SK-N-MC (cell line): ENCODE results near the gene ZMIZ1.

Source experiments
- DNase-seq: peaks from one replicate; pipeline ENCODE4 v3.0.0-alpha.2; 2011; ENCODE audit warnings: low read depth, low spot score
- H3K27ac ChIP-seq: fragments of 200-600 bp; sonication (generic); 2 replicates; pipeline ENCODE4 v1.5.1; 2016; ENCODE audit warnings: mixed run types
- H3K36me3 ChIP-seq: fragments of 200-600 bp; sonication (generic); 2 replicates; pipeline ENCODE4 v1.6.1; 2017; ENCODE audit warnings: antibody characterized with exemption, low read length, mixed read lengths; ENCODE audit not compliant: insufficient read depth
- H3K4me3 ChIP-seq: fragments of 200-600 bp; sonication (generic); 2 replicates; pipeline ENCODE4 v1.5.1; 2016
- H3K9ac ChIP-seq: fragments of 200-600 bp; sonication (generic); 2 replicates; pipeline ENCODE4 v1.8.0; 2017; ENCODE audit warnings: mixed run types, mixed read lengths; ENCODE audit not compliant: insufficient read length
- H3K9me3 ChIP-seq: fragments of 200-600 bp; sonication (generic); 2 replicates; pipeline ENCODE4 v1.6.1; 2017; ENCODE audit warnings: low read depth, mild to moderate bottlenecking, antibody characterized with exemption, low read length, moderate library complexity, mixed read lengths
- EZH2 ChIP-seq: fragments of 200-600 bp; sonication (generic); IDR thresholded peaks from one replicate; pipeline ENCODE4 v1.6.1; 2017; ENCODE audit warnings: antibody characterized with exemption
- FOXP2 ChIP-seq: optimal IDR thresholded peaks from 2 replicates; pipeline ENCODE3; 2011; ENCODE audit warnings: mild to moderate bottlenecking, moderate library complexity; ENCODE audit not compliant: insufficient read depth; ENCODE audit errors: extremely low read length, control extremely low read depth
- POLR2AphosphoS5 ChIP-seq: IDR thresholded peaks from 2 replicates; pipeline ENCODE4 v1.6.1; 2012; ENCODE audit warnings: mild to moderate bottlenecking, low read depth, low read length, borderline replicate concordance

Gene ZMIZ1

GRCh38 chr10:79144351-79145173 is 75.8 kb downstream of the ZMIZ1 start:
- no peak overlapping the region for H3K4me3 ChIP-seq
- TF ChIP-seq EZH2 = no peak
- no peak for TF ChIP-seq POLR2AphosphoS5
- TF ChIP-seq FOXP2 = no peak
- H3K9ac ChIP-seq = no peak overlapping the region
- no peak for DNase-seq
- no peaks in the 10 kb centered on the region for H3K9me3 ChIP-seq
- no peaks in the 10 kb centered on the region for H3K36me3 ChIP-seq
- no peak overlapping the region for H3K27ac ChIP-seq

GRCh38 chr10:79145174-79145483 is 76.4 kb downstream of the ZMIZ1 start:
- no peak for DNase-seq
- Histone ChIP-seq H3K9me3 (no peaks in the 10 kb centered on the region), H3K9ac (no peak overlapping the region), H3K4me3 (no peak overlapping the region), H3K27ac (no peak overlapping the region), H3K36me3 (no peaks in the 10 kb centered on the region)
- no peak for TF ChIP-seq EZH2
- TF ChIP-seq FOXP2 = no peak
- TF ChIP-seq POLR2AphosphoS5 = no peak

- no peak overlapping the region for H3K4me3 ChIP-seq
- TF ChIP-seq POLR2AphosphoS5 (no peak), EZH2 (no peak), FOXP2 (no peak)
- no peaks in the 10 kb centered on the region for H3K36me3 ChIP-seq
- DNase-seq = no peak
- no peak overlapping the region for H3K27ac ChIP-seq
- H3K9me3 ChIP-seq = no peaks in the 10 kb centered on the region
- H3K9ac ChIP-seq = no peak overlapping the region
These were observed 77.0 kb downstream of the ZMIZ1 start for GRCh38 chr10:79145517-79146470.

GRCh38 chr10:79146611-79147130 is 77.9 kb downstream of the ZMIZ1 start:
- Histone ChIP-seq H3K4me3 (no peak overlapping the region), H3K9me3 (no peaks in the 10 kb centered on the region), H3K36me3 (no peaks in the 10 kb centered on the region), H3K9ac (no peak overlapping the region), H3K27ac (no peak overlapping the region)
- DNase-seq = no peak
- TF ChIP-seq EZH2 = no peak
- TF ChIP-seq FOXP2 = no peak
- no peak for TF ChIP-seq POLR2AphosphoS5

- Histone ChIP-seq H3K9me3 (no peaks in the 10 kb centered on the region), H3K4me3 (no peak overlapping the region), H3K27ac (no peak overlapping the region), H3K9ac (no peak overlapping the region), H3K36me3 (no peaks in the 10 kb centered on the region)
- TF ChIP-seq EZH2 (no peak), FOXP2 (no peak), POLR2AphosphoS5 (no peak)
- DNase-seq = no peak
These were observed 78.5 kb downstream of the ZMIZ1 start for GRCh38 chr10:79147306-79147705.

- H3K9ac ChIP-seq = no peak overlapping the region
- H3K36me3 ChIP-seq = no peaks in the 10 kb centered on the region
- no peaks in the 10 kb centered on the region for H3K9me3 ChIP-seq
- no peak for TF ChIP-seq EZH2
- no peak for TF ChIP-seq FOXP2
- no peak for TF ChIP-seq POLR2AphosphoS5
- no peak for DNase-seq
- no peak overlapping the region for H3K4me3 ChIP-seq
- no peak overlapping the region for H3K27ac ChIP-seq
These were observed 79.2 kb downstream of the ZMIZ1 start for GRCh38 chr10:79147796-79148451.

- TF ChIP-seq EZH2 (no peak), POLR2AphosphoS5 (no peak), FOXP2 (no peak)
- Histone ChIP-seq H3K36me3 (no peaks in the 10 kb centered on the region), H3K27ac (no peak overlapping the region), H3K9me3 (no peaks in the 10 kb centered on the region), H3K4me3 (no peak overlapping the region), H3K9ac (no peak overlapping the region)
- DNase-seq = no peak
These were observed 79.9 kb downstream of the ZMIZ1 start for GRCh38 chr10:79148452-79149344.
